Hindlimb muscle (tissue), 1 donor: ENCODE data around the gene GPR162. TPM values are rescaled to one million over a fixed set of nuclear protein-coding genes. Genes with fewer than 3 reads are reported as not detected.

Source experiments
- DNase-seq: peaks from one replicate; pipeline ENCODE4 v3.0.0-alpha.2; 2013
- polyA plus RNA-seq: library from polyadenylated mRNA; unstranded; fragments of 120-200 nt; gene quantifications from one replicate; pipeline ENCODE4 v1.2.1, GENCODE V29; 2013; ENCODE audit not compliant: insufficient read length

Gene GPR162
- polyA plus RNA-seq, 1 donor, result 17.6 TPM

DNA sequence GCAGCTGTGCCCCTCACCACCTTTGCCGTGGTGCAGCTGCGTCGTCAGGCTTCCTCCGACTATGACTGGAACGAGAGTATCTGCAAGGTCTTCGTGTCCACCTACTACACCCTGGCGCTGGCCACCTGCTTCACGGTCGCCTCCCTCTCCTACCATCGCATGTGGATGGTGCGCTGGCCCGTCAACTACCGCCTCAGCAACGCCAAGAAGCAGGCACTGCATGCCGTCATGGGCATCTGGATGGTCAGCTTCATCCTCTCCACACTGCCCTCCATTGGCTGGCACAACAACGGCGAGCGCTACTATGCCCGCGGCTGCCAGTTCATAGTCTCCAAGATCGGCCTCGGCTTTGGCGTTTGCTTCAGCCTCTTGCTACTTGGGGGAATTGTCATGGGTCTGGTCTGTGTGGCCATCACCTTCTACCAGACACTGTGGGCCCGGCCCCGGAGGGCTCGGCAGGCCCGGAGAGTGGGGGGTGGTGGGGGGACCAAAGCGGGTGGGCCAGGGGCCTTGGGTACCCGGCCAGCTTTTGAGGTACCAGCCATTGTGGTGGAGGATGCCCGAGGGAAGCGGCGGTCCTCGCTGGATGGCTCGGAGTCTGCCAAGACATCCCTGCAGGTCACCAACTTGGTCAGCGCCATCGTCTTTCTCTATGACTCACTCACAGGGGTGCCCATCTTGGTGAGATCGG, 2.6 kb downstream of the GPR162 start:
- DNase-seq, result no peak

DNA sequence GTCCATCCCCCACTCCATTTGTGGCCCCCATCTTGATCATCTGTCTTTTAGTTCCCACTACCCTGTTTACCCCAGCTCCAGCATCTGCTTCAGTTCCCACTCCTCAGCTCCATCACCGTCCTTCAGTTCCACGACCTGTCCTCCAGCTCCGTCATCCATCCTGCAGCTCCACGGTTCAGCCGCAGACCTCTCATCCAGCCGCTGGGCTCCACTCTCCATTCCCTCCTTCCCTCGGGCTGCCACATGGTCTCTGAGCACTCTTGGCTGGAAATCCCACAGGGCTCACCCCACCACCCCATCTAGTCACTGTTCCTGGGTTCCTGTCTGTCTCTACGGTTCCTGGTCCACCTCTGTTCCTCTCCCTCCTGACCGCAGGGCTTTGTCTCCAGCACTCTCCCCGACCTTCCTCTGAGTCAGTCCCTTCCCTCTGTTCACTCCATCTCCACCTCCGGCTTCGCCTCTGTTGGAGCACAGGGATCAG, 3.3 kb downstream of the GPR162 start:
- DNase-seq, result no peak

DNA sequence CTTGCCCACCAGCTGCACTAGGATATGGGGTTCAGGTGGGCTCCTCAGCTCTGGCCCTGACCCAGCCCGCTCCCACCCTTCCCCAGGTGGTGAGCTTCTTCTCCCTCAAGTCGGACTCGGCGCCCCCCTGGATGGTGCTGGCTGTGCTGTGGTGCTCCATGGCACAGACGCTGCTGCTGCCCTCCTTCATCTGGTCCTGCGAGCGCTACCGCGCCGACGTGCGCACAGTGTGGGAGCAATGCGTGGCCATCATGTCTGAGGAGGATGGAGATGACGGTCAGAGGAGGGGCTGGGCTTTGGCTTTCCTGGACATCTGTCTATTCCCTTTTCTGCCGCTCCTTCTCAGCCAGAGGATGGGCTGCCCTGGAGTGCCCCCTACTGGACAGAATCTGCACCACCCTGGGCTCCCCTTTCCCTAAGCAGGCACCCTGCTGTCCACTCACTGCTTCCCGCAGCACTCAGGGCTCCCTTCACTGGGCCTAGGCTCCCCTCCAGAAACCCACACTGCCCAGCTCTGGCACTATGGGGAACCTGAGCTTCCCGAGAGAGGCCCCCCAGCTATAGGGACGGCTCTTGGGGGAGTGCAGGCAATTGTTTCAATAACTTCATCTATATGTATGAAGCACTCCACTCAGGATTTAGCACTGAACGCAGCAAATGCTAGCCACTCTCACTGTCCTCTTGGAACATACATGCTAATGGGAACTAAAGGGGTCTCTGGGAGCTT, 3.9 kb downstream of the GPR162 start:
- DNase-seq, result peak; percentile 90

DNA sequence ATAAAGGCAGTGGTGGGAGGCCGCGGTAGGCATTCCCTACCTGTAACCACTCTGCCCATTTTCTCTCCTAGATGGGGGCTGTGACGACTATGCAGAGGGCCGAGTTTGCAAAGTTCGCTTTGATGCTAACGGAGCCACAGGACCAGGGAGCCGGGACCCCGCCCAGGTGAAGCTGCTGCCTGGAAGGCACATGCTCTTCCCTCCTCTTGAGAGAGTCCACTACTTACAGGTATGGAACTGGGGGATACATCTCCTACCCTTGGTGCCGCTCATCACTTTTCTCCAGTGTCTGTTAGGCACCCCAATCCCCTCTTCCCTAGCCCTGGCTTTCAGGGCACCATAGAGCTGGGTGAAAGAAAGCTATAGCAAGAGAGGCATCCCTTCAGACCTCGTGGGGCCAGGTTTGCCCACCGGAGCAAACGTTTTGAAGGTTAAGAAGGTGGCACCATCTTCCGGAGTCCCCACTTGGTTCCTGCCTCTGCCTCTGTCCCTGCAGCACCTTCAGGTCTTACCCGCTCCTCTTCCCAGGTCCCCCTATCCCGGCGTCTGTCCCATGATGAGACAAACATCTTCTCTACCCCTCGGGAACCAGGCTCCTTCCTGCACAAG, 4.6 kb downstream of the GPR162 start:
- no peak for DNase-seq

DNA sequence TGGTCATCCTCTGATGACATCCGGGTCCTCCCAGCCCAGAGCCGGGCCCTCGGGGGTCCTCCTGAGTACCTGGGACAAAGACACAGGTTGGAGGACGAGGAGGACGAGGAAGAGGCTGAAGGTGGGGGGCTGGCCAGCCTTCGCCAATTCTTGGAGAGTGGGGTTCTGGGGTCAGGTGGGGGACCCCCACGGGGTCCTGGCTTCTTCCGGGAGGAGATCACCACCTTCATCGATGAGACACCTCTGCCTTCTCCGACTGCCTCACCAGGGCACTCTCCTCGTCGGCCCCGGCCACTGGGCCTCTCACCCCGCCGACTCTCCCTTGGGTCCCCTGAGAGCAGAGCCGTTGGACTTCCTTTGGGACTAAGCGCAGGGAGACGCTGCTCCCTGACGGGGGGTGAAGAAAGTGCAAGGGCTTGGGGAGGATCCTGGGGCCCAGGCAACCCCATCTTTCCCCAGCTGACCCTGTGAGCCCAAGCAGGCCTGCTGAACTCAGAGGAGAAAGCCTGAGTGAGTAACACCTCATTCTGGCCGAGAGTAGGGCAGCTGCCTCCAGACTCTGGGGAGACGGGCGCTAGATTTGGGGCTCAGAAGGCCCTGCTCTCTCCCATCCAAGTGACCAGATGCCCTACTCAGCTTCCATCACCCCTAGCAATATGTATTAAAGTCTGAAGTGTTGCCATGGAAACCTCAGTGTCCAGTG, 5.3 kb downstream of the GPR162 start:
- no peak for DNase-seq

DNA sequence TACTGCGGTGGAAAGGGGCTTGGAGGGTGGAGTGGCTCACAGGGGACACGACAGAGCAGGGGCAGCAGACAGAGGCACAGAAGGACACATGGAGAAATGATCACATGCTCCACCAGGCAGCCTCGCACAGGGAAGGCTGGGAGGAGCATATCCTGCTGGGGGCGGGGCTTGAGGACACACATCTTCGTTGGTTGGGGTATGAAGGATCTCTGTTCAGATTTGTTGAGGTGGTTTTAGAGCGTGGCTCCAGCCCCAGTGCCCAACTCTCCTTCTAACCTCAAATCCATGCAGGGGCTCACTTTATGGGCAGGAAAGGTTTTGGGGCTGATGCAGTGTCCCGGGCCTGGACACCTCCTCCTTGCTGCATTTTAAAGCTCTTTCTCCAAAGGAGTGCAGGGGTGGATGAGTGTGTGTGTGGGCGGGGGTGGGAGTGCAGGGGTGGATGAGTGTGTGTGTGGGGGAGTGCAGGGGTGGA, 5.9 kb downstream of the GPR162 start:
- DNase-seq, result peak; percentile 89

DNA sequence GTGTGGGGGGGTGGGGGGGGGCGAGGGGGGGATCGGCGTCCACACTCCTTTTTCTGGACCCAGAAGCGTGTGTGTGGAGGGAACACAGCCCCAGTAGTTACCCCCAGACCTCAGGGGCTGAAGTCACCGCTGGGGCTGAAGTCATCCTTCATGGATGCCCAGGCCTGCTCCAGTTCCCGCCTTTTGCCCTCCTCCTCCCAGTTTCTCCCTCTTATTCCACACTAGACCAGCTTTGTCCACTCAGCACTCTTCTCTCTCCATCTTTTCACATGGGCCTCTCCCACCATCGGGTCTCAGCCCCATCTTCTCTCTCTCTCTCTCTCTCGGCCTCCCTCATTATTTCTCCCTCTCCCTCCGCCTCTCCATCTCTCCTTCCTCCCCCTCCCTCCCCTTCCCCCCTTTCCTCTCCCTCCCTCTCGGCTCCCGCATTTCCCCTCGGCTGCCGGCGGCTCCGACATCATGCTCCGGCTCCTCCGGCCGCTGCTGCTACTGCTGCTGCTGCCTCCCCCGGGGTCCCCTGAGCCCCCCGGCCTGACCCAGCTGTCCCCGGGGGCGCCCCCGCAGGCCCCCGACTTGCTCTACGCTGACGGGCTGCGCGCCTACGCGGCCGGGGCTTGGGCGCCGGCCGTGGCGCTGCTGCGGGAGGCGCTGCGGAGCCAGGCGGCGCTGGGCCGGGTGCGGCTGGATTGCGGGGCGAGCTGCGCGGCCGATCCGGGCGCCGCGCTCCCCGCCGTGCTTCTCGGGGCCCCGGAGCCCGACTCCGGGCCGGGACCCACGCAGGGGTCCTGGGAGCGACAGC, 6.6 kb downstream of the GPR162 start, which contains the start of gene P3H3:
Gene P3H3, plus strand, starts transcription at position 426 of the 799 bp plus-strand sequence. Its CDS starts 34 bp downstream, at position 460.
- peak; percentile 72 for DNase-seq

DNA sequence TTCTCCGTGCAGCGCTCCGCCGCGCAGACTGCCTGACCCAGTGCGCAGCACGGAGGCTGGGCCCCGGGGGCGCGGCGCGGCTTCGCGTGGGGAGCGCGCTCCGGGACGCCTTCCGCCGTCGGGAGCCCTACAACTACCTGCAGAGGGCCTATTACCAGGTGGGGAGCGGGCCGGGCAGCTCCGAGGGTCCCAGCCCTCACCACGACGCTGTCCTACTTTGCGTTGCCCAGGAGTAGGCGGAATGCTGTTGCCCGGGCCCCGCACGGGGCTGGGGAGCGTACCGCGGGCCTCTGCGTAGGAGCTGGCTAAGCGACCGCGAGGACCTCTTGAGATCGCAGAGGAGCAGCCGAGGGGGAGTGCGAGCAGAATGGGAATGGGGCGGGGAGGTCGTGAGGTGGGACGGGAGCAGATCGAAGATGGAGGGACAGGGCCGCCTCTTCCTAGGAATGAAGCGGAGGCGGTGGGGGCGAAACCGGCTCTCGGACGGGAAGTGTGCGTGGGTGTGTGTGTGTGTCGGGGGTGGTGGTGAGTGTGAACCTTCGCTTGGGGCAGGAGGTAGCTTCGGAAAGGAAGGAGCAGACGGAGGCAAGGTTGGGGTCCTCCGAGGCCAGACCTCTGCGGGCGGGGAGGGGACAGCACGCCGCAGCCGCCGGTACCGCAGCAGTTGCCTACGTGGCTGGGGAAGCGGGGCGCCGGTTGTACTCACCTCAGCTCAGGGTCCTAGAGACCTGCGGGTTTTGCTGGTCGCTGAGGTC, 7.3 kb downstream of the GPR162 start:
- DNase-seq, result peak; percentile 66

DNA sequence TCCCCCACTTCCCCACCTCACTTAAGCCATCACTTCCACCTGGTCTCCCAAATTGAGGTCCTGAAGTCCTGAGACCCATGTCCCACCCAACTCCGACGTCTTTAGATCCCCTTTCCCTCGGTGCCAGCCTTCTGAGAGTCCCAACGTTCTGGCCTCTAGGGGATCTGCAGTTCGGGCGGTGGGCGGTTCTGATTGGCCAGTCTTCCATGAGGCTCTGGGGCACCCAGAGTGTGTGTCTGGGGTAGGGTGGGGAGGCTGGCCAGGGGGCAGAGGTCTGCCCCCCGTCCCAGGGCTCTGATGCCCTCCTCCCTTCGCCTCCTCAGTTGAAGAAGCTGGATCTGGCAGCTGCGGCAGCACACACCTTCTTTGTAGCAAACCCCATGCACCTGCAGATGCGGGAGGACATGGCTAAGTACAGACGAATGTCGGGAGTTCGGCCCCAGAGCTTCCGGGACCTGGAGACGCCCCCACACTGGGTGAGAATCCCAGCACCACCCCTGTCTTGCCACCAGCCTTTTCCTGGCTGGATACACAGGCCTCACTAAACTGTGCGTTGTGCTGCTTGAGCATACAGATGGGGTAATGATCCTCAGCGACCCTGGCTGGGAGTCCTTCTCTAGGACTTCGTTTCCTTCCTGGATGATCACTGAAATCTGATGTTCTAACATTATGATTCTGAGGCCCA, 8.1 kb downstream of the GPR162 start:
- no peak for DNase-seq

DNA sequence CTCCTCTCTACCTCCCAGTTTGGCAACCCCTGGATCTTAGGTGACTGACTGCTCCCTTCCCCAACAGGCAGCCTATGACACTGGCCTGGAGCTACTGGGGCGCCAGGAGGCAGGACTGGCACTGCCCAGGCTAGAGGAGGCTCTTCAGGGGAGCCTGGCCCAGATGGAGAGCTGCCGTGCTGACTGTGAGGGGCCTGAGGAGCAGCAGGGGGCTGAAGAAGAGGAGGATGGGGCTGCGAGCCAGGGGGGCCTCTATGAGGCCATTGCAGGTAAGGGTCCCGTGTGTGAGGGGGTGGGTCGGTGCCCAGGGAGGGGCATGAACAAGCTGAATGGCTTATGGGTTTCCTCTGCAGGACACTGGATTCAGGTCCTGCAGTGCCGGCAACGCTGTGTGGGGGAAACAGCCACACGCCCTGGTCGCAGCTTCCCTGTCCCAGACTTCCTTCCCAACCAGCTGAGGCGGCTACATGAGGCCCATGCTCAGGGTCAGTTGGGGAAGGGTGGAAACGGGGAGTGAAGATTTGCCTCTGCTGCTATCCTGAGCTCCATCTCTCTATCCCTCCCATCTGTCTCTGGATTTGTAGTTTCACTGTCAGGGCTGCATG, 8.8 kb downstream of the GPR162 start:
- no peak for DNase-seq

DNA sequence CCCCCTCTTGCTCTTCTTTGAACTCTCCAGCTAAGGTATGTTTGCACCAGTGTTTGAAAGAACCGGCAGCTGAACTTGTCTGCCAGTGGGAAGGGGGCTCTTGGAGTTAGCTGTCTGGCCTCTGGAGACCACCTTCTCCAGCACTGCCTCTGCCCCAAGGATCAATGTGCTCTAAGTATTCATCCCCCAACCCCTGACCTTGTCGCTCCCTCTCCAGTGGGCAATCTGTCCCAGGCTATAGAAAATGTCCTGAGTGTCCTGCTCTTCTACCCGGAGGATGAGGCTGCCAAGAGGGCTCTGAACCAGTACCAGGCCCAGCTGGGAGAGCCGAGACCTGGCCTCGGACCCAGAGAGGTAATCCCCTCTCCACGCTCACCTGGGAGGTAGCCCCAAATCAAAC, 9.4 kb downstream of the GPR162 start:
- no peak for DNase-seq

DNA sequence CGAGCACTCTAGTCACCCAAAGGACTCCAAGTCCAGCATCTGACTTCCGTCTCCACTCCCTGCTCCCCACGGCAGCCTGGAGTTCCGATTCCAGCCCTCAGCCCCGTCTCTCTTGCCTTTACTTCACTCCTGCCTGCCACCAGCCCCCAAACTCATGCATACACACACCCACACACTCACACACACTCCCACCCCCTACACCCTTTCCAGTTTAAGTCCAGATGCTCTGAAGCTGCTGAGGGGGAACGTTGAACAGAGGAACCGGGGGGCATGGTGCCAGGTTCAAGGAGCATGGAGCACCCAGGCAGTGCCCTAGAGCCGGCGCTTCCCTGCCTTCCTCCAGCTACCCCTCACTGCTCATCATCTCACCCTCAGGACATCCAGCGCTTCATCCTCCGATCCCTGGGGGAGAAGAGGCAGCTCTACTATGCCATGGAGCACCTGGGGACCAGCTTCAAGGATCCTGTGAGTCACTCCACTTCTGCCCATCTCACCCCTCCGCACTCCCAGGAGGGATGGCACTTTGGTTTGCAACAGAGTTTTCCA, 9.9 kb downstream of the GPR162 start:
- DNase-seq, result no peak

DNA sequence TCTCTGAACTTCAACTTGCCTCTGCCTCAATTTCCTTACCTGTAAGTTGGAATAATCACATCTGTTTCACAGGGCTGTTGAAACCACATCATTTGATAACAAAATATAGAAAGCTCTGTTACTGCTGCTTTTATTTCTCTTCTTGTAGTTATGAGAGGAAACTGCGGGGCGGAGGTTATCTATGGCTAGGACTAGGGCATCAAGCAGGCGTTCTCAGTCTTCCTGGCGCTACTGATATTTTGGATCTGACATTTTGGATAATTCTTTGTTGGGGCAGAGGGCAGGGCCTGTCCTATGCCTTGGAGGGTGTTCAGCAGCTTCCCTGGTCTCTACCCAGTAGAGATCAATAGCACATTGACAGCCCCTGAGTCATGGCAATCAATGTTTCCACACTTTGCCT, 10.5 kb downstream of the GPR162 start:
- DNase-seq, result no peak

DNA sequence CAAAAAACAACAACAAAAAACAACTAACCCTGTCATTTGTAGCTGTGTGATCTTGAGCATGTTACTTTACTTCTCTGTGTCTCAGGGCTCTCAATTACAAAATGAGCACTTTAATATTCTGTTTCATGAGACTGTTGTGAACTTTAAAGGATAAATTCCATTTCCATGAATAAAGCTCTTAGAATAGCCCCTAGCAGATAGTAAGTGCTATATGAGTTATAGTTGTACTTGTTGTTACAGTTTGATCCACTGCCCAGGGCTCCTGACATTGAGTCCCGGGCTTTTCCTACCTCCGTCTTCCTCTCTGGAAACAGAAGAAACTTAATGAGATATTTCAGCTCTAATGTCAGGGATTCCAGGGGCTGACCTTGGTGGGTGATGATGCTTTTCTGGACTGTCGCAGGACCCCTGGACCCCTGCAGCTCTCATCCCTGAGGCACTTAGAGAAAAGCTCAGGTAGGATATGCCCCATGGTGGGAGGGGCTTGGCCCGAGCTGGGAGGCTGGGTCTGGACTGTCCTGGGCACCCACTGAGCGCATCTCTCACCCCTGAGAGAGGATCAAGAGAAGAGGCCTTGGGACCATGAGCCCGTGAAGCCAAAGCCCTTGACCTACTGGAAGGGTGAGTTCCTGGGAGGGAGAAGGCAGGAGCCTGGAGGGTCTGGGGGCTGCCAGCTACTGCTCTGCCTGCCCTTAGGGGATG, 11.7 kb downstream of the GPR162 start:
- no peak for DNase-seq

DNA sequence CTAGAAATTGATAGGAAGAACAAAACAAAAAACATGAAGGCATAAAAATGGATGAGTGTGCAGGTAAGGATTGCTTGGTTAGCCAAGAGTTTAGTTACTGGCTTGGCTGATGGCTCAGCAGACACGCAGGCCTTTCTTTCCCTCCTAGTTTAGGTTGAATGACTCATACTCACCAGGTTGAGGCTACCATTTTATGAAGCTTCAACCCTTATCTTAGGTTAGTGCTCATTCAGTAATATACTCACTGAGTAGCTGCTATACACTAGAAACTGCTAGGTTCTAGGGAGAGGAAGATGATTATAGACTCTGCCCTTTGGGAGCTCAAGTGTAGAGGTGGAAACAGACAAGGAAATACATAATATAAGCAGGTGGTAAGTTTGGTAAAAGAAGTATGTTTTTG, 12.6 kb downstream of the GPR162 start:
- DNase-seq, result no peak

DNA sequence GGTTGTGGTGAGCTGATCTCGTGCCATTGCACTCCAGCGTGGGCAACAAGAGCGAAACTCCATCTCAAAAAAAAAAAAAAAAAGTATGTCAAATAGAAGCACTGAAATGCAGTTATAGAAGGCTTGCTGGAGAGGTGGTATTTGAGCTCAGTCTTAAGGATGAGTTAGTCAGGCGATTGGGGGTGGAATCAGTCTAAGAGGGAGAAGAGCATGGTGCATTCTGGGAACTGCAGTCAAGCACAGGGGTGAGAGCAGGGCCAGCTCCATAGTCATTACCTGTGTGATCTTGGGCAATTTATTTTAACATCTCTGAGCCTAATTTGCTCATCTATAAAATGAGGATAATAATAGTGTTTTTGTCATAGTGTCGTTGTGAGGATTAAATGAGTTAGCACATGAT, 13.3 kb downstream of the GPR162 start:
- DNase-seq, result no peak

DNA sequence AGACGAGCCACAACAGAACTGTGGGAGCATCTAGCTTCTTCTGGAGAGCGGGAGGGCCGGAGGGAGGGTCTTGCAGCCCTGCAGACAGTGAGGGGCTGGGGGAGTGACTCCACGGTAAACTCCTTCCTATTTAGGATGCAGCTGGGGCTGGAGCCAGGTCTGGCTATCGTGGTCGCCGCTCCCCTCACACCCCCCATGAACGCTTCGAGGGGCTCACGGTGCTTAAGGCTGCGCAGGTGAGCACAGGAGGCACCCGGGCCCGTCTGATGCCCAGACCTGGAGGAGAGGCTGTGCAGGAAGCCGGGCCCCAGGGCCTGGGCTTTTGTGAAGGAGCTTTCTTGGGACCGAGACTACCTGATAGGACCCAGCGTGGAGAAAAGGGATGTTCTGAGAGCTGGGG, 15.2 kb downstream of the GPR162 start:
- no peak for DNase-seq

DNA sequence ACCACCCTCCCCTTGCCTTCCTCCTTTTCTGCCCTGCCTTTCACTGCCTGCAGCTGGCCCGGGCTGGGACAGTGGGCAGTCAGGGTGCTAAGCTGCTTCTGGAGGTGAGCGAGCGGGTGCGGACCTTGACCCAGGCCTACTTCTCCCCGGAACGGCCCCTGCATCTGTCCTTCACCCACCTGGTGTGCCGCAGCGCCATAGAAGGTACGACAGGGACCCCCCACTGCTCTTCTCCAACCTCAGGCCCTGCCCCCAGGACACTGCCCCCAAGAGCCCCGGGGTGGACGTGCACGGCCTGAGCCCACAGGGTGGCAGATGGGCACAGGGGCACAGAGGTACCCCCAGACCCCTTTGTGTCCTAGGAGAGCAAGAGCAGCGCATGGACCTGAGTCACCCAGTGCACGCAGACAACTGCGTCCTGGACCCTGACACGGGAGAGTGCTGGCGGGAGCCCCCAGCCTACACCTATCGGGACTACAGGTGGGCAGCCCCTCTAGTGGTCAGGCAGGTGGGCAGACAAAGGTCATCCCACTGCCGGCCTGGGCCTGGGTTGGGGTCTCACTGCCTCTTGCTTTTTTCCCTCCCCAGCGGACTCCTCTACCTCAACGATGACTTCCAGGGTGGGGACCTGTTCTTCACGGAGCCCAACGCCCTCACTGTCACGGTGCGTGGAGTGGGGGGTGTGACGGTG, 15.9 kb downstream of the GPR162 start:
- DNase-seq, result no peak

DNA sequence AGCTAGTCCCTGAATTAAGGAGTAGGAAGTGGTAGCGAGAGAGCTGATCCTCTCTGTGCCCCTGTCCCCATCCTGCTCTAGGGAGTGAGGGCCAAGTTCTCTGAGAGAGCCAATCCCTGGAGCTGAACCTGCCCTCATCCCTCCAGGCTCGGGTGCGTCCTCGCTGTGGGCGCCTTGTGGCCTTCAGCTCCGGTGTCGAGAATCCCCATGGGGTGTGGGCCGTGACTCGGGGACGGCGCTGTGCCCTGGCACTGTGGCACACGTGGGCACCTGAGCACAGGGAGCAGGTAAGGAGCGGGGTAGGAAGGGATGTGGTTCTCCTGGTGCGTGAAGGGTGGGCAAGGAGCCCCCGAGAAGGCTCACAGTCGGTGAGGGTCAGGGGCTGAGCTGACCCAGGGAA, 17.2 kb downstream of the GPR162 start:
- DNase-seq, result no peak
